HG03066 (cell line): ENCODE data around the gene FRMD4A.
"Not testable (repeated sequence)": the region's sequence is repeated elsewhere in the genome, so short reads cannot be mapped to it uniquely, and the experiment has no call there.

Experiments
- ATAC-seq: cut with Tn5 transposase; IDR thresholded peaks from one replicate; pipeline ENCODE4 v1.9.1; 2021; ENCODE audit warnings: low read depth; ENCODE audit not compliant: unreplicated experiment

Gene FRMD4A

DNA sequence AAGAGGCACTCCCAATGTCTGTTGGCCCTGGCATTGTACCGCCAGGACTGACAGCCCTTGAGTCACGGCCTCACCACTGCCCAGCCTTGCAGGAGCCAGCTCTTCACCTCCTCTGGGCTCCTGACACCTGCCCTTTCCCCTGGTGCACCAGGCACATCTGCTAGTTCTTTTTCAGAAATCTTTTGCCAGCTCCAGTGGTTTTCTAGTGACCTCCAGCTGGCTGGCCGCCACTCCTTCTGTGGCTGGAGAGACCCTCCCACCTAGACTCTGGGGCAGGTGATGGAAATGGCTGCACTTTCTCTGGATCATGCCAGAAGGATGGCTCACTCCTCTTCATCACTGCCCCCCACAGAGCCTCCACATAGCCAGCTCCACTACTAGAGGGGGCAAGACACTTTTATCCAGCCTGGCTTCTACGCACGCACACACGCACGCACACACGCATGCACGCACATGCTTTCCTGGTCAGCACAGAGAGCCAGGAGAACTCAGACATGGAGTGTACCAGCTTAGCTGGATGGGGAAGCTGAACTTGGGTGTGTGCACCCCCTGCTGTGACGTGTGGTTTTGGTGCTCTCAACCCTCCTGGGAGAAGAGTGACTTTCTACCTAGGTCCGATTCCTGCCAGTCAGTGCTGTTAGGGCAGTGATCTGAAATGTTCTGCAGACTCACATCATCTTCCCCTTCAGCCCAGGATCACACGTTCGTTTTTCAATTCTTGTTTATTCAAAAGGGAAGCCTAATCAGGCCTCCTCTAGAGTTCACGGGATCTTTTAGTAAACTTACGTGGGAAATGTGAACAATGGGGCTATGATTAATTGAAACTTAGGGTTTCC, 522.0 kb downstream of the FRMD4A start:
- ATAC-seq, result no peak

DNA sequence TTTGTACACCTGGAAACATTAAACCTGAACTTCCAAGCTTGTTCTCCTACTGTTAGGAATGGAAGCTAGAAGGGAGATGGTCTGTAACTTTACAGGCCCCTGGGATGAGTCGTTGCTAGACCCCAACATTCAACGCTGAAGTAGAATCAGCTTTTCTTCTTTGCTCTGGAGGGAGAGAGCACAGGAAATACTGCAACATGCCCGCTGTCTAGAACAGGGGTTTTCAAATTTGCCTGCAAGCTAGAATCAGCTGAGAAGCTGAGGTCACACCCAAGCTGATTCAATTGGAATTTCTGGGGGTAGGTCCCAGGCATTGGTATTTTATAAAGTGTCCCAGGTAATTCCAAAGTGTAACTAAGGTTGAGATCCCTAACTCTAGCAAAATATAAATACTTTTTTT, 524.3 kb downstream of the FRMD4A start:
- ATAC-seq, result no peak

DNA sequence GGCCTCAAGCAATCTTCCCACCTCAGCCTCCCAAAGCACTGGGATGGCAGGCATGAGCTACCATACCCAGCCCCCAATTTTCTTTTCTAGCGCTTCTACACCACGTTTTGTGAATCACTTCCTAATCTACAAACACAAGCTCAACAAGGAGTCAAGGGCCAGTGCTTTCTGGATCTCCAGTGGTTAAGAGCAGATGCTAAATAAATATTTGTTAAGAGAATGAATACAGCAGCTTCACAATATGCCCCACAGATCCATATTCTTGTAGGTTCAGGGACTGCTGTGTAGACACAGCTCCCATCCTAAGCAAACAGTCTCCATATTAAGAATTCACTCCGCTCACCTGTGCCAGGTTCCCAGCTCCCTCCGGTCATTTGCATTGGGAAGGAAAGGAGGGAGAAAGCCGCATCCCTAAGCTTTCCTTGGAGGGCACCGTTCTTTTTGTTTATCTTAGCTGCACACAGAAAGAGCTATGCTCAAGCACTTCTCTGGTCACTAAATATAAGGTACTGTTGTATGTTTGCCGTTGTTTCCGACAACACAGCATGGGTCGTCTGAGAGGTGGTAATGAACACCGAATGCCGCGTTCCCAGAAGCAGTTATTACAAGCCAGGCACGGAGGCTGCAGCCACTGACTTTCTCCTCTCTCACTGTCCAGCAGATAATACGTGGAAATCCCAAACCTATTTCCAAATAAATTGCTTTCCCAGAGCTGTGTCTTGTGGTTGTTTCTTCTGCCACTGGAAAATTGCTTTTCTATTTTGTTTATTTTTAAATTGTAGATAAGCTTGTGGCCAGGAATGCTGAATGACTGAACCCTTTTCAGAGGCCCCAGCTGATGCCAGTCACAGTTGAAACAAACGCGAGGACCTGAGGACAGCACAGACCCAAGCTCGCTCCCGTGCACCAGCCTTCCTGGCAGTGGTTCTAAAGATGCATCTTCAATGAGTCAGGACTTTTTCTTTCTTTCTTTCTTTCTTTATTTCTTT, 526.9 kb downstream of the FRMD4A start:
- ATAC-seq, result no peak

GRCh38 chr10:13801907-13802288, 528.8 kb downstream of the FRMD4A start:
- no peak for ATAC-seq

DNA sequence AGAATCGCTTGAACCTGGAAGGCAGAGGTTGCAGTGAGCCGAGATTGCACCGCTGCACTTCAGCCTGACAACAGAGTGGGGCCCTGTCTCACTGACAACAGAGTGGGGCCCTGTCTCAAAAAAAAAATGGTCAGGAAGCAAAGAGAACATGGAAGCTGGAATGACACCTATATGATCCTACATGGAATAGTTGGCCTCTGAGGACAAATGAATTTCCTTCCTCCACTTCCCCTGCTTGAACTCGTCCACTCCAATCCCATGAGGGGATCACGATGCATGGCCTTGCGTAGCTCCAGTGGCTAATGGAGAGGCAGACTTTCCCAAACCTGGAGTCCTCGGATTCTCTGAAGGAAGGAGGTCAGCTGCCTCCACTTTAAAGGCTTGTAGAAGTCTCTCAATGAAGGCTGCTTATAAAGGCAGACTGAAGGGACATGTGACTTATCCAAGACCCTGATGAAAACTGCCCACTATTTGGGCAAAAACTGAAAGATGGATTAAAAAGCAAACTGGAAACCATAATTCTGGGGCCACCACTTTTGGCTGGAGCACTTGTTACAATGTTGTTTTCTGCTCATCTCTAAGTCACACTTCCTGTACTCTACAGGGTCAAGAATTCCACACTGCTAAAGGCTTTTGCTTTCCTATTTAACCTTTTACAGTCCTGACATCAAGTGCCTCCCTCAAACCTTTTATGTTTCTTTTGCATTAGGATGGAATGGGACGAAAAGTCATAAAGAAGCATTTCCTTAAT, 529.4 kb downstream of the FRMD4A start:
- no peak for ATAC-seq

DNA sequence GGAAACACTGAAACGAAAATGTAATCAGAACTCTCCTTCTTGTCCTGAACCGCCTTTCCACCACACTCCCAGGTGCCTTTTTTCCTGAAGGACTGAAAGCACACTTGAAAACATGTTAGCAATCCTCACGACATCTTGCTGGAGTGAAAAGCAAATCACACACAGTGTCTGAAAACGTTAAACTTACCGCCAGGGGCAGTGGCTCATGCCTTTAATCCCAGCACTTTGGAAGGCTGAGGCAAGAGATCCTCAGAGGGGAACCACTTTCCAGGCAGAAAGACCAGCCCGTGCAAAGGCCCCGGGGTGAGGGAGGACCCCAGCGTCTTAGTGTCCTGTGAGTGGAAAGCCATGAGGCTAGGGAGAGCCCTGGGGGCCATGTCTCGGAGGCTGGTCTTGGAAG, 533.6 kb downstream of the FRMD4A start:
- ATAC-seq, result no peak

GRCh38 chr10:13795653-13796555, 534.8 kb downstream of the FRMD4A start:
- peak; percentile 61 for ATAC-seq

- no peak for ATAC-seq
Measured at GRCh38 chr10:13794992-13795612, 535.6 kb downstream of the FRMD4A start.

GRCh38 chr10:13792006-13792405, 538.7 kb downstream of the FRMD4A start:
- no peak for ATAC-seq

DNA sequence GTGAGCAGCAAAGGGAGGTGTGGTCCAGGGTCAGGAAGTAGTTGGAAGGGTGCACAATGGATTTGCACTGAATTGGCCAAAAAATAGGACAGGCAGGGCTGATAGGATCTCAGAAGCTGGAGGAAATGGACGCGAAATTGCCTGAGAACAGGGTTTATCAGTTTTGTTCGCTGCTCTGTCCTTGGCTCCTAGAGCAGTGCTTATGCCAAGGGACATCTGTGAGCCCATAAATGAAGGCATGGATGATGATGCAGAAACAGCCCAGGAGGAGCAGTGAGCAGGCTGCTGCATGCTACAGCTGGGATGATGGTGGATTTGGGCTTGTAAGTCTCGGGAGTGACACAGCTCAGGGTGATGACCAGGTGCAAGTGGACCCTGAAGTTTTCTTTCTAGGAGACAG, 539.2 kb downstream of the FRMD4A start:
- ATAC-seq, result no peak

- no peak for ATAC-seq
Measured at GRCh38 chr10:13790196-13790595, 540.5 kb downstream of the FRMD4A start.

DNA sequence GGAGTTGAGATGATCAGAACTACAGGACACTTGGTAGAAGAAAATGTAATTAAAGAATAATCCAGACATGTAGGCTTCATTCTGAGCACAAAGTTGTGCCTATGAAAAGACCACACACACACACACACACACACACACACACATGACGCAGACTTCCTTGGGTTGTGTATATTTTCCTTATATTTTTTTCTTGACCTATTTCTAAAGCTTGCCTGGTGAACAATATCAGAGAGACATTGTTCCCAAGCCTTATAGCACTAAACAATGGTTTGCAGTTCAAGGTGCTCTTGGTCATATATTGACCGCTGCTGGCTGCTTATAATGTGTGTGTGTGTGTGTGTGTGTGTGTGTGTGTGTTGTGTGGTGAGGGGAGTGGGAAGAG, 541.3 kb downstream of the FRMD4A start:
- no peak for ATAC-seq

DNA sequence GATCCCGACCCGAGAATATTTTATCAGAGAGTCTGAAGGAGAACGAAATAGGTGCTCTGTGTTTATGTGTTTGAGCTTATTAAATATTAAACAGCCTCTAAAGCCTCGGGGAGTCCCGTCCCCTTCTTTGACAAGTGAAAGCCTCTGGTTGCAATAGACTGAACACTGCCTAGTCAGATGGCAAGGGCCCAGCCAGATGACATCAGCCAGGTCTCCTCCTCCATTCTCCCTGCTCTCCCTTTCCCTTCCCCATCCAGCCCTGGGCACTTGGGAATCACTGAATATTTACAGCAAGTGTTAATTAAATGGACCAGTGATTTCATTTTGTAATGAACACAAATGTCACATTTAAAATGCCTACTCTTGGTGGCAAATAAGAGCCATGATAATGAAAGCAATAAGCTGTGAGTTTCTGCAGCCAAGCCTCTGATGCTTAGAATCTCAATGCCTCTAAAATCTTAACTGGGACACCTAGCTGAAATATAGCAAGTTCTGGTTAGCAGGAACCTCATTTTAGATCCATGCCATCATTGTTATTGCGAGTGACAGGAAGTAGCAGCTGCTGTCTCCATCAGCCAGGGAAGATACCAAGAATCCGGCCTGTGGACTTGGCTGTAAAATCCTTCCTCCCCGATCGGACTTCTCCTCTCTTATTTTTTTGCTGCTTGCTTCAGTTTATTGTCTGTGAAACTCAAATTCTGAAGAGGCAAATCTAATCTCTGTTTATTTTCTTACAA, 541.8 kb downstream of the FRMD4A start:
- ATAC-seq, result no peak

DNA sequence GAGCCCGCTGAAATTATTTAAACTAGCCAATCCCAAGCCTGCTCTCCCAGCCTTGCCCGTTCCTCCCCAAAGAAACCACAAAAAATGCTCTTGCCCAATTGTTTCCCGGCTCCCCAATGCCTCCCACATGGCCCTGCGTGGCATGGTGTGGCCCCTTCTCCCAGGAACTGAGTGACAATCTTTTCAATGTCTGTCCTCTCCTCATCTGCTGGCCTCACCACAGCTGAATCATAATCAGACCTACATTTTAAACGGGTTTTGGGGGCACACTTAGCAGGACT, 542.5 kb downstream of the FRMD4A start:
- no peak for ATAC-seq

- ATAC-seq, result peak; percentile 55
Measured at GRCh38 chr10:13787015-13787421, 543.7 kb downstream of the FRMD4A start.

GRCh38 chr10:13784067-13784466, 546.7 kb downstream of the FRMD4A start:
- ATAC-seq, result no peak

DNA sequence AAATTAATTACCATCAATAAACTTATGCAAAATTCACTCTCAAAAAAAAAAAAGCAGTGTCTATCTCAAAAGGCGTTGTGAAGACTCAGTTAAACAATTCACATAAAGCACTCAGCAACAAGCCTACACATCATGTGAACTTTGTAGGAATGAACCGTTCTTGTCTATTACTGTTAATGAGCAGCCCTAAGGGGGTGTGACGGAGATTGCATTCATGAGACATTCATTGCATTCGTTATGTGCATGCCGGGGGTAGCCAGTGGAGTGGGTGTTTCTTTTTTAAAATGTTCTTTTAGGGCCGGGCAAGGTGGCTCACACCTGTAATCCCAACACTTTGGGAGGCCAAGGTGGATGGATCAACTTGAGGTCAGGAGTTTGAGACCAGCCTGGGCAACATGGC, 551.0 kb downstream of the FRMD4A start:
- ATAC-seq, result no peak

GRCh38 chr10:13778693-13778960, 552.1 kb downstream of the FRMD4A start:
- not testable (repeated sequence) for ATAC-seq

- ATAC-seq, result no peak
Measured at GRCh38 chr10:13776861-13777311, 553.8 kb downstream of the FRMD4A start.
